NCI-H526 (cell line): ENCODE data around the gene ZGPAT.
"Not testable (repeated sequence)": the region's sequence is repeated elsewhere in the genome, so short reads cannot be mapped to it uniquely, and the experiment has no call there.

Source experiments
- DNase-seq, 2 experiments: peaks; one replicate each; lab custom pipeline; 2025; lab: John Stamatoyannopoulos, UW

ZGPAT gene

GRCh38 chr20:63703471-63703975, 4.3 kb upstream of the ZGPAT start:
- no peak for DNase-seq

GRCh38 chr20:63703976-63704748, 3.7 kb upstream of the ZGPAT start:
- no peak for DNase-seq

- DNase-seq, result no peak
These were observed 3.1 kb upstream of the ZGPAT start for GRCh38 chr20:63704749-63705117.

- no peak for DNase-seq
These were observed 2.4 kb upstream of the ZGPAT start for GRCh38 chr20:63705232-63706026.

GRCh38 chr20:63706027-63706695, 1.7 kb upstream of the ZGPAT start:
- DNase-seq, result no peak

- peak in 1 of 2 experiments; percentile 78 for DNase-seq
These were observed 834 bp upstream of the ZGPAT start for GRCh38 chr20:63706852-63707557.

- peak; percentile 31 to 65 for DNase-seq
These were observed 686 bp downstream of the ZGPAT start for GRCh38 chr20:63708301-63709148.

GRCh38 chr20:63709149-63709527, 1.3 kb downstream of the ZGPAT start:
- DNase-seq, result no peak

- no peak for DNase-seq
These were observed 3.3 kb downstream of the ZGPAT start for GRCh38 chr20:63711085-63711645.

- DNase-seq, result no peak
These were observed 4.4 kb downstream of the ZGPAT start for GRCh38 chr20:63712191-63712590.

GRCh38 chr20:63714858-63715257, 7.0 kb downstream of the ZGPAT start:
- no peak for DNase-seq

- DNase-seq, result no peak
These were observed 11.2 kb downstream of the ZGPAT start for GRCh38 chr20:63718996-63719395.

- DNase-seq, result not testable (repeated sequence)
These were observed 15.3 kb downstream of the ZGPAT start for GRCh38 chr20:63722967-63723622.

- not testable (repeated sequence) for DNase-seq
These were observed 22.4 kb downstream of the ZGPAT start for GRCh38 chr20:63730189-63730733.

- DNase-seq, result no peak
These were observed 23.6 kb downstream of the ZGPAT start for GRCh38 chr20:63731410-63731809.

- DNase-seq, result no peak
These were observed 24.6 kb downstream of the ZGPAT start for GRCh38 chr20:63732118-63733095.

- no peak for DNase-seq
These were observed 25.3 kb downstream of the ZGPAT start for GRCh38 chr20:63733117-63733516.

- no peak for DNase-seq
These were observed 25.8 kb downstream of the ZGPAT start for GRCh38 chr20:63733579-63734081.
